ENCODE data around the gene CARHSP1. TPM values are rescaled to one million over a fixed set of nuclear protein-coding genes. Genes with fewer than 3 reads are reported as not detected.

CARHSP1 gene
- total and polyA plus RNA-seq, 2 of the 4 experiments (the other 2 are of a cell fraction): 121 to 138 TPM

DNA sequence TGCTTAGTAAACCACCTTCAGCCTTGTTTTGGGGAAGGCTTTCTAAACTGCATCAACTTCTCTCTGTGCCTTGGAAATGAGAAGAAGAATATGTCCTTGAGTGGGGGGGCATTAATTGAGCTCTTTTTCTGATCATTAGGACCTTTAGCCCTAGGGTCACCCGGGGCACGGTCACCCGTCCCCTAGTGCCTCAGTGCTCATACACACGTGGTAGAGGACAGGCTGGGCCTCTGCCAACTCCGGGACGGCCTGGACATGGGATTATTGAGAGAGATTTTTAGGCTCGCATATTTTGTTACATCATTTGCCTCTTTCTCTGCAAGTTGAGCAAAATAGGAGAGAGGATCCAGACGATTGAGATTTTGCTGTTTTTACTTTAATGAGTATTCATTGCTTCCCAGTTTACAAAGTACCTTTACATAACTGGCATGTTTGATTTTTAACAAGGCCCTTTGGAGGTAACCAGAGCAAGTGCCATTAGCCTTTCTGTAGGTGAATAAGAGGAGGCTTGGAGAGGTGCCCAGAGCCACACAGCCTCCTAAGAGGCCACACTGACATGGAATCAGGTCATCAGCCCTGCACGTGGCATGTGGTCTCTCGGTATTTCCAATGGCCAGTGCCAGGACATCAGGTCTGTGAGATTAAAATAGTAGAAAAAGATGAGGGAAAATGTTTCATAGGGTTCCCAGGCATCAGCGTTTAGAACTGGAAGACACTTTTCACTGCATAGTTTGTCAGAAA, 60.0 kb downstream of the CARHSP1 start:
- no peak overlapping the region for H2BK15ac ChIP-seq (ENCODE audit: low read depth, low read length)
- in situ Hi-C loops (cut with MboI; ENCODE audit: low sequenced_read_pairs) (no loop called here), dilution Hi-C loops (cut with HindIII; ENCODE audit: low sequenced_read_pairs, unreplicated experiment) (no loop called here), intact Hi-C loops (cut with micrococcal nuclease) (no loop called here)
- TF ChIP-seq FOS (IDR thresholded peaks at IDR 0.05; ENCODE audit: low read depth, low read length) (no peak), RAD21 (IDR thresholded peaks at IDR 0.05; ENCODE audit: low read length) (no peak), MAFK (IDR thresholded peaks at IDR 0.05; ENCODE audit: low read depth, low read length) (no peak), RCOR1 (IDR thresholded peaks at IDR 0.05; ENCODE audit: insufficient replicate concordance, low read length) (no peak), MAZ (IDR thresholded peaks at IDR 0.05; ENCODE audit: borderline replicate concordance, low read depth, low read length) (no peak)
- ChIA-PET POLR2A (ENCODE audit: unreplicated experiment) (no interaction called here), CTCF (no interaction called here)
- H3K18ac ChIP-seq (ENCODE audit: low read depth, low read length): no peak overlapping the region
- H4K5ac ChIP-seq (ENCODE audit: low read depth, low read length): no peak overlapping the region
- H3K23ac ChIP-seq (ENCODE audit: low read depth, low read length): no peak overlapping the region
- no peak overlapping the region for H2BK20ac ChIP-seq (ENCODE audit: low read depth, low read length)
- H3K9ac ChIP-seq (ENCODE audit: low read depth, low read length): no peak overlapping the region
- BruUV-seq (replicated peaks): no TSS peak
- no peak overlapping the region for H3K14ac ChIP-seq (replicated peaks; ENCODE audit: low read depth, low read length)
- H4K8ac ChIP-seq (ENCODE audit: low read depth in 2 of 2, low read length in 2 of 2): no peak overlapping the region
- no peak overlapping the region for H3K4me3 ChIP-seq (ENCODE audit: insufficient read depth, low read depth, low read length)
- H2AK9ac ChIP-seq (replicated peaks; ENCODE audit: low read depth, low read length, poor library complexity): no peak overlapping the region
- H2BK5ac ChIP-seq (ENCODE audit: low read depth, low read length, poor library complexity, severe bottlenecking): no peak overlapping the region
- H3K4me1 ChIP-seq (ENCODE audit: control insufficient read depth, insufficient read depth, low read length): no peaks in the 10 kb centered on the region
- no peaks in the 10 kb centered on the region for H3K27me3 ChIP-seq (ENCODE audit: control insufficient read depth, insufficient read depth, low read length)
- no peak overlapping the region for H3K4me2 ChIP-seq (ENCODE audit: low read depth, low read length)
- H3K9me3 ChIP-seq (ENCODE audit: control insufficient read depth, insufficient read depth, low read length): no peaks in the 10 kb centered on the region
- 95% methylated on average over 3 of the region's 11 CpGs; no CpG with 5 or more reads in 1 of the 2 experiments for WGBS, 2 experiments (ENCODE audit: extremely low coverage in 2 of 2, insufficient read length in 1 of 2)
- no peak overlapping the region for H2AK5ac ChIP-seq (ENCODE audit: low read depth, low read length)
- peaks cover 47 to 50% of the 10 kb centered on the region in 2 experiments for H3K79me1 ChIP-seq (ENCODE audit: low read depth in 1 of 2, low read length in 2 of 2)
- H3K27ac ChIP-seq (ENCODE audit: insufficient read depth, low read length): no peak overlapping the region
- H3K9me1 ChIP-seq (ENCODE audit: insufficient read depth, low read length): no peaks in the 10 kb centered on the region
- H3K56ac ChIP-seq (ENCODE audit: extremely low read depth, insufficient read depth, low read length): no peak overlapping the region
- peaks cover 77% of the 10 kb centered on the region for H3K36me3 ChIP-seq (ENCODE audit: control insufficient read depth, insufficient read depth, low read length)
- ATAC-seq (ENCODE audit: low read depth) (no peak), DNase-seq (no peak)
- no peak overlapping the region for H2BK120ac ChIP-seq (ENCODE audit: low read depth, low read length)
- no peak overlapping the region for H4K91ac ChIP-seq (ENCODE audit: insufficient read depth, low read depth, low read length)
- H3K4ac ChIP-seq (ENCODE audit: low read depth, low read length): no peak overlapping the region
- H2AFZ ChIP-seq (replicated peaks; ENCODE audit: low read length, poor library complexity): no peak overlapping the region
- peaks cover 39% of the 10 kb centered on the region for H4K20me1 ChIP-seq (ENCODE audit: insufficient read depth, low read length)
